Heart right ventricle (tissue), 16 donors: ENCODE results near the gene DPEP2NB. TPM values are rescaled to one million over a fixed set of nuclear protein-coding genes. Genes with fewer than 3 reads are reported as not detected.

Source experiments
- ATAC-seq, 8 donors: fragments of 200-7000 bp; cut with Tn5 transposase; one replicate each; pipeline ENCODE4 v1.9.1; 2020; ENCODE audit warnings: mild to moderate bottlenecking in 8 of 8, moderate library complexity in 8 of 8, moderate number of reproducible peaks in 1 of 8
- DNase-seq, 2 donors: peaks; one replicate each; pipeline ENCODE4 v3.0.0-alpha.2; 2020
- H3K27ac ChIP-seq, 10 donors: fragments of 200-600 bp; sonication (generic) in 2 of 10; one replicate each; pipeline versions ENCODE4 v1.5.0 to v1.8.0; 2020 to 2022; ENCODE audit warnings: mild to moderate bottlenecking in 3 of 10
- H3K27me3 ChIP-seq, 7 donors: fragments of 200-600 bp; one replicate each; pipeline ENCODE4 v1.8.0; 2021 to 2022; ENCODE audit warnings: mild to moderate bottlenecking in 2 of 7
- H3K36me3 ChIP-seq, 9 donors: fragments of 200-600 bp; sonication (generic) in 1 of 9; one replicate each; pipeline versions ENCODE4 v1.5.0 to v1.8.0; 2020 to 2022; ENCODE audit warnings: mild to moderate bottlenecking in 2 of 9
- H3K4me1 ChIP-seq, 9 donors: fragments of 200-600 bp; sonication (generic) in 1 of 9; one replicate each; pipeline versions ENCODE4 v1.5.0 to v1.8.0; 2020 to 2022; ENCODE audit warnings: mild to moderate bottlenecking in 4 of 9
- H3K4me3 ChIP-seq, 10 donors: fragments of 200-600 bp; sonication (generic) in 2 of 10; one replicate each; pipeline versions ENCODE4 v1.5.0 to v1.8.0; 2020 to 2022; ENCODE audit warnings: mild to moderate bottlenecking in 7 of 10, moderate library complexity in 2 of 10
- H3K9me3 ChIP-seq, 11 donors: fragments of 200-600 bp in 10 of 11; sonication (generic) in 2 of 11; one replicate each; pipeline versions ENCODE4 v1.5.0 to v1.8.0; 2013 to 2022; ENCODE audit warnings: mild to moderate bottlenecking in 2 of 11, control low read depth in 1 of 11, moderate library complexity in 1 of 11
- WGBS, 2 donors: extraction: QIAGEN DNeasy Blood & Tissue Kit; methylation state at CpG; one replicate each; pipeline ENCODE4 v1.1.7; 2013; ENCODE audit warnings: inconsistent platforms in 1 of 2; 5-methylcytosine and 5-hydroxymethylcytosine counted together
- intact Hi-C, 10 donors: fragments of 100-400 bp; cut with DNase I; formaldehyde crosslinking; loops; one replicate each; pipeline versions ENCODE4 v1.11.1 to v1.14.2; 2022
- polyA plus RNA-seq, 2 donors: library from polyadenylated mRNA; stranded (reverse); fragments of 200-250 nt; gene quantifications; one replicate each; pipeline ENCODE4 v1.2.3, GENCODE V29; 2013
- total RNA-seq, 10 donors: library from RNA; stranded (reverse); fragmentation: NEBNext Ultra II Directional in 3 of 10; extraction: Animal tissue kit (Norgen Biotek cat#: 25700) in 3 of 10; gene quantifications; one replicate each; pipeline versions ENCODE4 v1.2.1 to v1.2.4, GENCODE V29; 2021 to 2023
- TF ChIP-seq, protein P1 (sequence below), 9 donors: fragments of 200-600 bp; sonication (generic) in 2 of 9; IDR thresholded peaks; one replicate each; pipeline versions ENCODE4 v1.5.0 to v1.8.0; 2021 to 2022; ENCODE audit warnings: antibody characterized with exemption in 9 of 9, mild to moderate bottlenecking in 5 of 9, moderate library complexity in 1 of 9
- donor health status: Arrhythmogenic right ventricular cardiomyopathy.
- donor health status: ischemic (EF 13 %, LVEDD 7.1; RV severe dilation, severe dysfunction).
- donor health status: healthy with polysubstance abuse.
- donor health status: DM: no; HTN: yes; CAD: no.
- donor health status: DM: no; HTN: no; CAD: no.
- donor health status: ischemic (EF 25% LVEDD 6.9; RV normal size, moderate dysfunction).
- donor health status: ischemic (EF 25% LVEDD 5.7; RV mildly dilated, moderate dysfunction).
- donor health status: healthy.
- donor health status: DM: yes; HTN: yes; CAD: no.
- donor health status: Ischemic cardiomyopathy.
- donor health status: ischemic (EF 35%, LVEDD 5.7; RV mildly dilated, moderate dysfunction).
- donor health status: nonischemic (EF 11% LVEDD 7.7; RV severe dilation, severe dysfunction).
- donor health status: DM: yes; HTN: yes; CAD: no.
- donor health status: PGD.
- donor health status: ischemic (EF 29% LVEDD 5.4; RV normal size, mild dysfunction).
- donor health status: nonischemic (EF 23%, LVEDD 6.1; RV moderate dilation, normal function).

Gene DPEP2NB
- total and polyA plus RNA-seq, 12 donors: not detected

DNA sequence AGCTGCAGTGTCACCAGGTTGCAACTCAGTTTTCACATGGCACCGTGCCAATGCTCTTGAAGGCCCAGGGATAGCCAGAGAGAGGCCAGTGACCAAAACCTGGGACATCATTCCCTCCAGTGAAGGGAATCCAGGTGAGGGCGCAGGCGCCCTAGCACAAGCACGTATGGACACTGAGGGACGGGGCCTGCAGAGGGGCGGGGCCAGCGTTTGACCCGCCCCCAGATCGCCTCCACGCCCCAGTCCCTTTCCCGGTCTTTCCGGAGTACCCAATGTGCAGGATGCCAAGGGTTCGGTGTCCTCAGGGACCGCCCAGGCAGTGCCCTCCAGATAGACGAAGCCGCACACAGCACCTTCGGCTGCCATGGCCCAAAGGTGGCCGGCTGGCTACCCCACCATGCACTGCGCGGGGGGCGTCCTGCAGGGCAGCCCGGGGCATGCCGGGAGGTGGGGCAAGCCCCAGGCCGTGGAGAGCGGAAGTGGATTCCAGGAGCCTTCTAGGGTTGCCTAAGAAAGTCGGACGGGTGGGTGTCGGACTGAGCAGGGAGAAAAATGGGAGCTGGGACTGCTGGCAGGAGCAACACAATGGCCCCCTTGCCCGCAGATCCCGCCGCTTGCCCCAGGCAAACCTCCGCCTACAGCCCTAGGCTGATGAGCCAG is 51.9 kb downstream of the DPEP2NB start:
- Histone ChIP-seq H3K27ac (peak overlapping the region in 9 of 10 donors; percentile 85 to 100 (median 100)), H3K9me3 (no peaks in the 10 kb centered on the region), H3K4me1 (peaks cover 79 to 90% (median 85%) of the 10 kb centered on the region in 9 donors), H3K36me3 (peaks cover 0 to 61% (median 28%) of the 10 kb centered on the region in 9 donors), H3K4me3 (peak overlapping the region in 5 of 10 donors; percentile 3 to 25 (median 17)), H3K27me3 (no peaks in the 10 kb centered on the region)
- 37 to 39% methylated on average over 32 of the region's 32 CpGs for WGBS, 2 donors
- intact Hi-C loops: no loop called here
- DNase-seq (peak in 1 of 2 donors; percentile 60), ATAC-seq (peak in 2 of 8 donors; percentile 3 to 5)
- TF ChIP-seq, protein P1, sequence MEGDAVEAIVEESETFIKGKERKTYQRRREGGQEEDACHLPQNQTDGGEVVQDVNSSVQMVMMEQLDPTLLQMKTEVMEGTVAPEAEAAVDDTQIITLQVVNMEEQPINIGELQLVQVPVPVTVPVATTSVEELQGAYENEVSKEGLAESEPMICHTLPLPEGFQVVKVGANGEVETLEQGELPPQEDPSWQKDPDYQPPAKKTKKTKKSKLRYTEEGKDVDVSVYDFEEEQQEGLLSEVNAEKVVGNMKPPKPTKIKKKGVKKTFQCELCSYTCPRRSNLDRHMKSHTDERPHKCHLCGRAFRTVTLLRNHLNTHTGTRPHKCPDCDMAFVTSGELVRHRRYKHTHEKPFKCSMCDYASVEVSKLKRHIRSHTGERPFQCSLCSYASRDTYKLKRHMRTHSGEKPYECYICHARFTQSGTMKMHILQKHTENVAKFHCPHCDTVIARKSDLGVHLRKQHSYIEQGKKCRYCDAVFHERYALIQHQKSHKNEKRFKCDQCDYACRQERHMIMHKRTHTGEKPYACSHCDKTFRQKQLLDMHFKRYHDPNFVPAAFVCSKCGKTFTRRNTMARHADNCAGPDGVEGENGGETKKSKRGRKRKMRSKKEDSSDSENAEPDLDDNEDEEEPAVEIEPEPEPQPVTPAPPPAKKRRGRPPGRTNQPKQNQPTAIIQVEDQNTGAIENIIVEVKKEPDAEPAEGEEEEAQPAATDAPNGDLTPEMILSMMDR (IDR thresholded peaks at IDR 0.05): no peak

Other genes with a start within 250 kb of the DPEP2NB start
- 10 to 100 TPM; 11.1 to 21.6 (median 15.6) TPM for gene RANBP10, start 209.4 kb downstream of the DPEP2NB start, total RNA-seq
- 1 to 10 TPM; 6.4 to 8.9 TPM for gene RANBP10, start 209.4 kb downstream of the DPEP2NB start, polyA plus RNA-seq
- gene TSNAXIP1, start 209.0 kb downstream of the DPEP2NB start, total RNA-seq: 1 to 10 TPM in 1 of 10 donors, under 1 TPM in 9; 0.15 to 1.1 (median 0.48) TPM
- gene TSNAXIP1, start 209.0 kb downstream of the DPEP2NB start, polyA plus RNA-seq: 1 to 10 TPM in 1 of 2 donors, under 1 TPM in 1; 0.74 to 1.2 TPM
- 10 to 100 TPM; 20.6 to 41.3 (median 26.9) TPM for gene THAP11, start 173.6 kb downstream of the DPEP2NB start, total RNA-seq
- gene THAP11, start 173.6 kb downstream of the DPEP2NB start, polyA plus RNA-seq: 10 to 100 TPM in 1 of 2 donors, 1 to 10 TPM in 1; 6.0 to 23.5 TPM
- 100 to 1,000 TPM in 1 of 10 donors, 10 to 100 TPM in 9; 73.9 to 105 (median 80.5) TPM for gene NUTF2, start 169.0 kb downstream of the DPEP2NB start, total RNA-seq
- 100 to 1,000 TPM; 186 to 214 TPM for gene NUTF2, start 169.0 kb downstream of the DPEP2NB start, polyA plus RNA-seq
- 10 to 100 TPM; 16.1 to 27.1 (median 19.1) TPM for gene CENPT, start 168.2 kb downstream of the DPEP2NB start, total RNA-seq
- gene CENPT, start 168.2 kb downstream of the DPEP2NB start, polyA plus RNA-seq: 10 to 100 TPM; 31.1 to 63.3 TPM
- gene EDC4, start 142.9 kb downstream of the DPEP2NB start, total RNA-seq: 10 to 100 TPM; 25.8 to 41.6 (median 31.3) TPM
- gene EDC4, start 142.9 kb downstream of the DPEP2NB start, polyA plus RNA-seq: 10 to 100 TPM; 30.2 to 46.8 TPM
- 1 to 10 TPM in 6 of 10 donors, not detected in 4; 1.1 to 2.7 (median 1.5) TPM for gene NRN1L, start 131.0 kb downstream of the DPEP2NB start, total RNA-seq
- 1 to 10 TPM; 1.8 to 4.0 TPM for gene NRN1L, start 131.0 kb downstream of the DPEP2NB start, polyA plus RNA-seq
- gene PSKH1, start 122.7 kb downstream of the DPEP2NB start, total RNA-seq: 10 to 100 TPM; 16.0 to 24.5 (median 20.5) TPM
- 10 to 100 TPM; 15.7 to 22.9 TPM for gene PSKH1, start 122.7 kb downstream of the DPEP2NB start, polyA plus RNA-seq
- 1 to 10 TPM in 2 of 10 donors, under 1 TPM in 8; 0.39 to 1.6 (median 0.84) TPM for gene CTRL, start 84.0 kb downstream of the DPEP2NB start, total RNA-seq
- 1 to 10 TPM in 1 of 2 donors, under 1 TPM in 1; 0.74 to 2.0 TPM for gene CTRL, start 84.0 kb downstream of the DPEP2NB start, polyA plus RNA-seq
- 100 to 1,000 TPM in 1 of 10 donors, 10 to 100 TPM in 9; 48.9 to 164 (median 62.8) TPM for gene PSMB10, start 79.1 kb downstream of the DPEP2NB start, total RNA-seq
- 100 to 1,000 TPM in 1 of 2 donors, 10 to 100 TPM in 1; 87.4 to 170 TPM for gene PSMB10, start 79.1 kb downstream of the DPEP2NB start, polyA plus RNA-seq
- 10 to 100 TPM; 14.4 to 24.6 (median 20.6) TPM for gene LCAT, start 71.8 kb downstream of the DPEP2NB start, total RNA-seq
- gene LCAT, start 71.8 kb downstream of the DPEP2NB start, polyA plus RNA-seq: 10 to 100 TPM; 18.1 to 96.5 TPM
- gene SLC12A4, start 47.3 kb downstream of the DPEP2NB start, total RNA-seq: 100 to 1,000 TPM in 1 of 10 donors, 10 to 100 TPM in 9; 70.9 to 107 (median 86.6) TPM
- gene SLC12A4, start 47.3 kb downstream of the DPEP2NB start, polyA plus RNA-seq: 100 to 1,000 TPM in 1 of 2 donors, 10 to 100 TPM in 1; 70.1 to 116 TPM
- under 1 TPM in 1 of 10 donors, not detected in 9; 0.34 TPM for gene DPEP3, start 35.4 kb downstream of the DPEP2NB start, total RNA-seq
- under 1 TPM in 1 of 2 donors, not detected in 1; 0.01 TPM for gene DPEP3, start 35.4 kb downstream of the DPEP2NB start, polyA plus RNA-seq
- gene DPEP2, start 16.4 kb downstream of the DPEP2NB start, total RNA-seq: 1 to 10 TPM in 9 of 10 donors, not detected in 1; 1.2 to 6.2 (median 1.7) TPM
- gene DPEP2, start 16.4 kb downstream of the DPEP2NB start, polyA plus RNA-seq: 1 to 10 TPM; 1.0 to 1.5 TPM
- gene DDX28, start 7.3 kb upstream of the DPEP2NB start, total RNA-seq: 10 to 100 TPM in 4 of 10 donors, 1 to 10 TPM in 6; 8.4 to 13.1 (median 9.7) TPM
- 1 to 10 TPM; 5.3 to 9.6 TPM for gene DDX28, start 7.3 kb upstream of the DPEP2NB start, polyA plus RNA-seq
- gene DUS2, start 7.4 kb upstream of the DPEP2NB start, total RNA-seq: 10 to 100 TPM in 2 of 10 donors, 1 to 10 TPM in 8; 4.8 to 13.1 (median 7.2) TPM
- 1 to 10 TPM; 4.2 to 9.6 TPM for gene DUS2, start 7.4 kb upstream of the DPEP2NB start, polyA plus RNA-seq
- 10 to 100 TPM; 19.8 to 32.9 (median 25.1) TPM for gene NFATC3, start 69.5 kb upstream of the DPEP2NB start, total RNA-seq
- 1 to 10 TPM; 6.3 to 9.2 TPM for gene NFATC3, start 69.5 kb upstream of the DPEP2NB start, polyA plus RNA-seq
- gene ESRP2, start 220.2 kb upstream of the DPEP2NB start, total RNA-seq: 1 to 10 TPM in 1 of 10 donors, under 1 TPM in 9; 0.07 to 1.0 (median 0.44) TPM
- gene ESRP2, start 220.2 kb upstream of the DPEP2NB start, polyA plus RNA-seq: under 1 TPM; 0.25 to 0.66 TPM
- 10 to 100 TPM; 31.0 to 62.1 (median 44.0) TPM for gene PLA2G15, start 229.5 kb upstream of the DPEP2NB start, total RNA-seq
- gene PLA2G15, start 229.5 kb upstream of the DPEP2NB start, polyA plus RNA-seq: 10 to 100 TPM; 33.1 to 33.7 TPM
- 10 to 100 TPM; 28.4 to 59.2 (median 42.4) TPM for gene SLC7A6, start 248.6 kb upstream of the DPEP2NB start, total RNA-seq
- gene SLC7A6, start 248.6 kb upstream of the DPEP2NB start, polyA plus RNA-seq: 10 to 100 TPM; 22.6 to 85.6 TPM